ELF-1 (cell line): ENCODE measurements around the gene PODXL2.
"Not testable (repeated sequence)": the region's sequence is repeated elsewhere in the genome, so short reads cannot be mapped to it uniquely, and the experiment has no call there.

Experiments
- DNase-seq: peaks from one replicate; pipeline ENCODE4 v3.0.0-alpha.2; 2016; ENCODE audit warnings: low read depth, low spot score

Gene PODXL2

DNA sequence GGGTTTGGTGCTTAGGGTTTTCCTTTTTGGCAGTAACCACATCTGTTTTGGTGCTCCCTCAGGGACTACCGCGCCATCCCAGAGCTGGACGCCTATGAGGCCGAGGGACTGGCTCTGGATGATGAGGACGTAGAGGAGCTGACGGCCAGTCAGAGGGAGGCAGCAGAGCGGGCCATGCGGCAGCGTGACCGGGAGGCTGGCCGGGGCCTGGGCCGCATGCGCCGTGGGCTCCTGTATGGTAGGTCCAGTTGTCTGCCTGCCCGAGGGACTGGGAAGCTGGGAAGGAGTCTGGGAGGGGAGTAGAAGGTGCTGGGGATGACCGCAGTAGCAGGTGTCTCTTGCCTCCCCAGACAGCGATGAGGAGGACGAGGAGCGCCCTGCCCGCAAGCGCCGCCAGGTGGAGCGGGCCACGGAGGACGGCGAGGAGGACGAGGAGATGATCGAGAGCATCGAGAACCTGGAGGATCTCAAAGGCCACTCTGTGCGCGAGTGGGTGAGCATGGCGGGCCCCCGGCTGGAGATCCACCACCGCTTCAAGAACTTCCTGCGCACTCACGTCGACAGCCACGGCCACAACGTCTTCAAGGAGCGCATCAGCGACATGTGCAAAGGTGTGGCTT is 24.3 kb upstream of the PODXL2 start:
- no peak for DNase-seq

- not testable (repeated sequence) for DNase-seq
Observed at GRCh38 chr3:127605547-127605946, 23.4 kb upstream of the PODXL2 start.

- no peak for DNase-seq
Observed at GRCh38 chr3:127606086-127606805, 22.7 kb upstream of the PODXL2 start.

GRCh38 chr3:127606981-127607595 is 21.9 kb upstream of the PODXL2 start:
- no peak for DNase-seq

GRCh38 chr3:127607675-127608361 is 21.2 kb upstream of the PODXL2 start:
- no peak for DNase-seq

- no peak for DNase-seq
Observed at GRCh38 chr3:127608362-127608718, 20.6 kb upstream of the PODXL2 start.

GRCh38 chr3:127610105-127610504 is 18.9 kb upstream of the PODXL2 start:
- no peak for DNase-seq

DNA sequence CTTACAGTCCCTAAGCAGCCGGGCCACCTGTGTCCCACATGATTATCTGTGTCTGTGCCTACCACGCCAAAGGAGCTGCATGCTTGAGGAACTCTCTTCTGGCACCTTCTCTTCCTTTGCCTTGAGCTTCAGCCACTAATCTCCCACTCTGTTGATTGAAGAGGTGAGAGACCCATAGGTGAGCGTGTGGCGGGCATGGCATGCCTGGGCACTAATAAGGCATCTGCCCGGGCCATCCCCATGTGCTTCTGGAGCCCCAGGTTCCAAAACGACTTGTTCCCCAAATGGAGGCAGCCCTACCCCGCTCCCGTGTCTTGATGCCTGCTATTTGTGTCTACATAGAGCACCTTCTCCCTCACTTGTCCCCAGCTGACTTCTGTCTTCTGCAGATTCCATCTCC is 17.7 kb upstream of the PODXL2 start:
- no peak for DNase-seq

DNA sequence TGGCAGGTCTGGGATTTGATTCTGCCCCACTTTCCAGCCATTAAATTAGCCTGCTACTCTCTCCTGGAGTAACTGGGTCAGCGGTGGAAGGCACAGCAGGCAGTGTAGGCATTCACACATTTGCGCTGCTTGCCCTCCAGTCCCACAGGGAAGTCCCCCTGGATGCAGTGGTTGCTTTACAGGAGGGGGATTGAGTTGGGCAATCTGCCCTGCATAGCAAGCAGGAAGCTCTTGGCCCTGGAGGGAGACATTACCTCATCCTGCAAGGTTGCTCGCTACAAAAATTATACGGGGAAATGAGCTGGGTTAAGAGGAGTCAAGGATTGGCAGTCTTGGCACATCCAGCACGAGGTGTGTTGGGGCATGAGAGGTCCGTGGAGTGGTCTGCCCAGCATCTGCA is 16.0 kb upstream of the PODXL2 start:
- no peak for DNase-seq

GRCh38 chr3:127613406-127613805 is 15.6 kb upstream of the PODXL2 start:
- DNase-seq = no peak

DNA sequence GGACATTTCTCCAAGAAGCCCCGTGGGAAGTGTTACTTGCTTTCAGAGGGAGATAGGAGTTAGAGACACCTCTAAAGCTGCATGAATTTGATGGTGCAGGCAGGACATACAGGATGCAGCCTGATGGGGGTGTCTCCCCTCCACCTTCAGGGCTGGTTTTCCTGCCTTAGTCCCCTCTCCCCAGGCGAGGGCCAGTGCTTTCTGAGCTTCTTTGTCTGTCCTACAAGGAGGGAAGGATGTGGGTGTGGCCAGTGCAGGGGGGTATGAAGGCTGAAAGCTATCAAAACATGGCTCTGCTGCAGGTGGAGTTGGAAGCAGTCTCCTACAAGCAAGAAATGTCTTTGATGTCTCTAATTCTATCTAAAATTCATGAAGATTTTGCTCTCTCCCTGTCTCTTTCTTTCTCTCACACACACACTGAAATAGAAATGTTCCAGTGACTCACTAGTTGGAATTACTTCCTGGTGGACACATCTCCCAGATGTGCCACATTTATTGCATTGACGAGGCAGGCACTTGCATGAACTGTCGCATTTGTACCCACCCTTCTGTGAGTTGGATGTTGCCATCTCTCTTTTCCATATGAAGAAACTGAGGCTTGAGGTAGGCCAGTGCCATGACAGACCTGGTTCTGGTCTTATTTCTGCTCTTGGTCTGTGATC is 13.9 kb upstream of the PODXL2 start:
- no peak for DNase-seq

DNA sequence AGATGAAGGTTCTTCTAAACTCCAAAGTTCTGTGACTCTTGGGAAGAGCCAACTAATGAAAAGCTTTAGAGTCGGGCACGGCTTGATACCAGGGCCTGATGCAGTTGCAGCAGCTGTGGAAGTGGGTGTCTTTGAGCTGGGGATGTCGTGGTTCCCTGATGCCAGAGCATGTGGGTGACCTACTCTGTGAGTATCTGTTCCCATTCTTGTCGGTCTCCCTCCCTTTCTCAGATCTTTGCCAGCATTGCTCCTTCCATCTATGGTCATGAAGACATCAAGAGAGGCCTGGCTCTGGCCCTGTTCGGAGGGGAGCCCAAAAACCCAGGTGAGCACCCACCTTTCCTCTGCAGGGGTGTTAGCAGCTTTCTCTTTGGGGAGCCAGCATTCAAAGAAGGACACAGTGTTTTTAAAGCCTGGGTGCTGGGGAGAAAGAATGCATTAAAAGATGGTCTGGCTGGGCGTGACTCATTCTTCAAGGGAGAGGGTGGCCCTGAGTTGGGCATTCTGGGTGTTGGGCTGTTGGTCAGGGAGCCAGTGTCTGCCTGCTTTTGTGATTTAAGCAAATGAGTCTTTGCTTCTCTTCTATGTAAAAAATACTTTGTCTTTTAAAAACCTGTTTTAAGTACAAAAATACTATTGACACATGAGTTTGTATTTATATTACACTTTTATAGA is 13.2 kb upstream of the PODXL2 start:
- no peak for DNase-seq

- no peak for DNase-seq
Observed at GRCh38 chr3:127616836-127617605, 12.0 kb upstream of the PODXL2 start.

GRCh38 chr3:127618891-127619290 is 10.1 kb upstream of the PODXL2 start:
- no peak for DNase-seq

- DNase-seq = no peak
Observed at GRCh38 chr3:127620637-127621375, 8.2 kb upstream of the PODXL2 start.

DNA sequence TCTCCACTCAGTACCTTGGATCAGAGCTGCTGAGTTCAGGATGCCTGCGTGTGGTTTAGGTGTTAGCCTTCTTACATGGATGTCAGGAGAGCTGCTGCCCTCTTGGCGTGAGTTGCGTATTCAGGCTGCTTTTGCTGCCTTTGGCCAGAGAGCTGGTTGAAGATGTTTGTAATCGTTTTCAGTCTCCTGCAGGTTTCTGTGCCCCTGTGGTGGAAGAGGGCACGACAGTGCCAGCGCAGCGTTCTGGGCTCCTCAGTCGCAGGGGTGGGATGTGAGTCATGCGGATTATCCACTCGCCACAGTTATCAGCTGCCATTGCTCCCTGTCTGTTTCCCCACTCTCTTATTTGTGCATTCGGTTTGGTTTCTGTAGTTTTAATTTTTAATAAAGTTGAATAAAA is 7.0 kb upstream of the PODXL2 start:
- DNase-seq = no peak

- no peak for DNase-seq
Observed at GRCh38 chr3:127622772-127623576, 6.0 kb upstream of the PODXL2 start.

DNA sequence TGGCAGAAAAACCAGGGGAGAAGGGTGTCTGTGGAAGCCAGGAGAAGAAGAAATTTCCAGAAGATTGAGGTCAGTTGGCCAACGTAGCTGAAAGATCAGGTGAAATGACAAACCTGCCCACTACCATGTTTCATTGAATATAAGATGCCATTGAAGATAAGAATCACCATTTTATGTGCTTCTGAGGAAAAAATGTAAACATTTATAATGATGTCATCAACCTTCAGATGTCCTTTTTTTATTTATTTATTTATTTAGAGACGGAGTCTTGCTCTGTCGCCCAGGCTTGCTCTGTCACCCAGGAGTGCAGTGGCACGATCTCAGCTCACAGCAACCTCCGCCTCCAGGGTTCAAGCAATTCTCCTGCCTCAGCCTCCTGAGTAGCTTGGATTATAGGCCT is 4.9 kb upstream of the PODXL2 start:
- DNase-seq = no peak

DNA sequence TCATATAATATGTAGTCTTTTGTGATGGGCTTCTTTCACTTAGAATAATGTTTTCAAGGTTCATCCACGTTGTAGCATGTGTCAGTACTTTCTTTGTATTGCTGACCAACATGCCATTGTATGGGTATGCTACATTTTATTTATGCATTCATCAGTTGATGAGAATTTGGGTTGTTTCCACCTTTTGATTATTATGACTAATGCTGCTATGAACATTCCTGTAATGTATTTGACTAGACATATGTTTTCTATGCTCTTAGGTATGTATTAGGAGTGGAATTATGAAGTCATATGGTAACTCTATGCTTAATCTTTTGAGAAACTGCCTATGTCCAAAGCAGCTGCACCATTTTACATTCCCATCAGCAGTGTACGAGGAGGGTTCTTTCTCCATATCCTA is 3.2 kb upstream of the PODXL2 start:
- no peak for DNase-seq
